Measurements from ENCODE around the gene KCTD17. TPM values are rescaled to one million over a fixed set of nuclear protein-coding genes. Genes with fewer than 3 reads are reported as not detected.

The KCTD17 gene
- total RNA-seq, 1 donor from 2014 or later, result 53.7 TPM

DNA sequence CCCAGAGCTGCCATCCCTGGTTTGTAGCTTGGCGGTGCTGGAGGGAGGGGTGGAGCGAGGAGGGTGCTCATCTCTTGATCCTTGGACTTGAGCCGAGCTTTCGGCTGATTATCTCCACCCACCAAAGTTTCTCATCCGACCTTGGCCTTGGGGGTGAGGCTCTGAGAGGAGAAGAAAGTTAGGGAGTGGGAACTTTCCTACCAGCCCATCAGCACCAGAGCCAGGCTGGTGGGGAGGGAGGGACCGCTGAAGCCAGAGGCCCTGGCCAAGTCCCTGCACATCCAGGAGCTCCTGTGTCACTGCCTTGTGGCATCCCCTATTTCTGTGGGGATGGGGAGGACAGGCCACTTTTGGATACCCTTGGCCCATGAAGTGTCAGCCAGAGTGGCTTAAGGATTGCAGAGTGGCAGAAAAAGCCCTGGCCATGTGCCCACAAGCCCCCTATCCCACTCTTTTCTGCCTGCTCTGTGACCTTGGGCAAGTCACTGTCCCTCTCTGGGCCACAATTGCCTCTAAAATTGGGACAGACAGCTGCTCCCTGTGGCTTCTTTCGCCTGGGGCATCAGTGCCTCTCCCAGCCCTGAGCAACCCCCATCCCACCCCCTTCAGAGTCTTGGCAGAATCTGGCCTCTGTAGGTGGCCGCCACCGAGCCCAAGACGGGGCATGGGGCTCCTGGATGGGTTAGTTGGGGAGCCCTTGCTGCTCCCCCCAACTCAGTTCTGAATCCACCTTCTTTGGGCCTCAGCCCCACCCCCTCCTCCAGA, 10.3 kb downstream of the KCTD17 start:
- Mint-ChIP-seq H3K4me3 (no peak overlapping the region), H3K36me3 (no peaks in the 10 kb centered on the region), H3K27me3 (no peaks in the 10 kb centered on the region), H3K27ac (no peak overlapping the region), H3K4me1 (ENCODE audit: unreplicated experiment) (no peaks in the 10 kb centered on the region), H3K9me3 (no peaks in the 10 kb centered on the region)
- no peak for DNase-seq (ENCODE audit: extremely low spot score, unreplicated experiment)
- TF ChIP-seq, protein P1, sequence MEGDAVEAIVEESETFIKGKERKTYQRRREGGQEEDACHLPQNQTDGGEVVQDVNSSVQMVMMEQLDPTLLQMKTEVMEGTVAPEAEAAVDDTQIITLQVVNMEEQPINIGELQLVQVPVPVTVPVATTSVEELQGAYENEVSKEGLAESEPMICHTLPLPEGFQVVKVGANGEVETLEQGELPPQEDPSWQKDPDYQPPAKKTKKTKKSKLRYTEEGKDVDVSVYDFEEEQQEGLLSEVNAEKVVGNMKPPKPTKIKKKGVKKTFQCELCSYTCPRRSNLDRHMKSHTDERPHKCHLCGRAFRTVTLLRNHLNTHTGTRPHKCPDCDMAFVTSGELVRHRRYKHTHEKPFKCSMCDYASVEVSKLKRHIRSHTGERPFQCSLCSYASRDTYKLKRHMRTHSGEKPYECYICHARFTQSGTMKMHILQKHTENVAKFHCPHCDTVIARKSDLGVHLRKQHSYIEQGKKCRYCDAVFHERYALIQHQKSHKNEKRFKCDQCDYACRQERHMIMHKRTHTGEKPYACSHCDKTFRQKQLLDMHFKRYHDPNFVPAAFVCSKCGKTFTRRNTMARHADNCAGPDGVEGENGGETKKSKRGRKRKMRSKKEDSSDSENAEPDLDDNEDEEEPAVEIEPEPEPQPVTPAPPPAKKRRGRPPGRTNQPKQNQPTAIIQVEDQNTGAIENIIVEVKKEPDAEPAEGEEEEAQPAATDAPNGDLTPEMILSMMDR (conservative IDR thresholded peaks at IDR 0.05), result no peak

DNA sequence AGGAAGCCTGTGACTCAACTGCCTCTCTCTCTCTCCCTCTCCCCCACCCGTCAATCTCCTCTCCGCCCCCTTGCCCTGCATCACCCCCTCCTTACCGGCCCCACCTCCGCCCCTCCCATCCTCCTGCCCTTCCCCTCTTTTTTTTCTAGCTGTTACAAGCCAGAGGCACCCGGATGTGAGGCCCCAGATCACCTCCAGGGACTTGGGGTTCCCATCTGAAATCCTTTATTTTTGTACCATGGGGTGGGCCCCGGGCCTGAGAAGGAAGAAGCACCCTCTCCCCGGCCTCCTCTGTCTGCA, 10.8 kb downstream of the KCTD17 start:
- no peaks in the 10 kb centered on the region for H3K9me3 Mint-ChIP-seq
- H3K27ac Mint-ChIP-seq, result no peak overlapping the region
- no peak for DNase-seq (ENCODE audit: extremely low spot score, unreplicated experiment)
- TF ChIP-seq, protein P1 (conservative IDR thresholded peaks at IDR 0.05), result no peak
- H3K27me3 Mint-ChIP-seq, result no peaks in the 10 kb centered on the region
- H3K4me3 Mint-ChIP-seq, result no peak overlapping the region
- no peaks in the 10 kb centered on the region for H3K4me1 Mint-ChIP-seq (ENCODE audit: unreplicated experiment)
- no peaks in the 10 kb centered on the region for H3K36me3 Mint-ChIP-seq

DNA sequence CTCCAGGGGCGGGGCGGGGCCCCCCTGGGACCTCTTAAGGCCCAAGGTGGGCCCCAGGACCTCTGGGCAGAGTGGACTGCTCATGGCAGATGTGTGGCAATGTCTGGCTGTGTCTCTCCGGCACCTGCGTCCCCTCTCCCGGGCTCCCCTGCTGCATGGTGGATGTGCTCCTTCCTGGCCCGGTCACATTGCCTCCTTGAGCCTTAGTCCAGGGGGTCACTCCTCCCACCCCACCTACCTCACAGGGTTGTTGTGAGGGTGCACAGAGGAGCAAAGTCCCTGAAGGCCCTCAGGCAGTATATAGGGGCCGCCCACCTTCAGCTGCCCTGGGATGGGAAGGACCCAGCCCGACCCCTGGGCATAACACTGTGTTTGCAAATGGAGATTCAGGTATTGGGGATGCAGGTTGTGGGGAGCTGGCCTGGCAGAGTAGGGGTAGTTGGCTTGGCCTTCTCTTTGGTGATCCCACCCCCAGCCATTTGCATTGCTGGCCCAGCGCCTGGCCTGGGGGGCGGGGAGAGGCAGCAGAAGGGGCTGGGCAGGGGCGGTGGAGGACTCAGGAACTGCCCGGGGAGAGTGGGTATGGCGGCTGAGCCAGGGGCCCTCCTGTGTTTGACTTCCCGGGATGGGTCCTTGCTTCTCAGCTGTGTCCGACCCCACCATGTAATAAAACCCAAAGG, 11.3 kb downstream of the KCTD17 start:
- Mint-ChIP-seq H3K4me3 (no peak overlapping the region), H3K27ac (no peak overlapping the region), H3K36me3 (no peaks in the 10 kb centered on the region), H3K9me3 (no peaks in the 10 kb centered on the region), H3K27me3 (peaks cover 5% of the 10 kb centered on the region), H3K4me1 (ENCODE audit: unreplicated experiment) (no peaks in the 10 kb centered on the region)
- DNase-seq (ENCODE audit: extremely low spot score, unreplicated experiment), result no peak
- TF ChIP-seq, protein P1 (conservative IDR thresholded peaks at IDR 0.05), result no peak

DNA sequence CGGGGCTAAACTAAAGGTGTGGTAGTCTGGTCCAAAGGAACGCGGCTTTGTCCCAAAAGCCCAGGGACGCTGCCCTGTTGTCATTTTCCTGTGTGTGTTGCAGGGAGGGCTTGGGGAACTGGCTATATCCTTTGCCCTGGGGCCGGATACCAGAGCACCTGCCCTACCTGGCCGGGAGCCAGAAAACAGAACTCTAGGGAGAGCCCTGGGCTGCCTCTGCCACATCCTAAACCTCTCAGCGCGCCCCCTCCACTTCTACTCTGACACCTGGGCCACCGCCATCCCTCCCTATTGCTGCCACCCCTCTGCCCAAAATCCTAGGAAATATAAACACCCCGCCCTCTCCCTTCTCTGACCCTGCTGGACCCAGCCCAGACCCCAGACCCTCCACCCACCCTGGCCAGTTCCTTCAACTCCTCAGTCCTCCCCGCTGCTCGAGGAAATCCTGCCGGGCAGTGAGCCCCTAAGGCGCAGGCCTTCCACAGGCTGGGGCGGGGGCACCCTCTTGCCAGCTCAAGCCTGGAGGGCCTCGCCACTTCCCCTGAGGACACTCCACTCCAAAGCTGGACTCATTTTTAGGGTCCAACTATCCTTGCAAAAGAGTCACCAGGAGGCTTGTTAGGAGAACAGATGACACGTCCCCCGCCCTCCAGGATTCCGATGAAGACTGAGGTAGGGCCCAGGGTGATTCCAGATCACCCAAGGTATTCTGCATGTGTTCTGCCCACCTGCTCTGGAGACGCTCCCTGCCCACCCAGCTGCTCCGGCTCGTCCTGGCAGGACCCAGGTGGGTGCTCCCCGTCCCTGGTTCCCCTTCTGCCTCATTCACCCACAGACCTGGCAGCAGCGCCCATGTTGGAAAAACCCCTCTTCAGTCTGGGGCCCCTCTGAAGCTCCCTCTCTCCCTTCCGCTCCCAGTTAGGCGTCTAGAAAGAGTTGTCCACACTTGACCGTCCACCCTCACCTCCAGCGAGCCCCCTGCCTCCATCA, 12.2 kb downstream of the KCTD17 start:
- H3K9me3 Mint-ChIP-seq, result no peaks in the 10 kb centered on the region
- peaks cover 14% of the 10 kb centered on the region for H3K27me3 Mint-ChIP-seq
- H3K36me3 Mint-ChIP-seq, result no peaks in the 10 kb centered on the region
- no peak overlapping the region for H3K4me3 Mint-ChIP-seq
- TF ChIP-seq, protein P1 (conservative IDR thresholded peaks at IDR 0.05), result no peak
- H3K4me1 Mint-ChIP-seq (ENCODE audit: unreplicated experiment), result no peaks in the 10 kb centered on the region
- DNase-seq (ENCODE audit: extremely low spot score, unreplicated experiment), result no peak
- no peak overlapping the region for H3K27ac Mint-ChIP-seq

DNA sequence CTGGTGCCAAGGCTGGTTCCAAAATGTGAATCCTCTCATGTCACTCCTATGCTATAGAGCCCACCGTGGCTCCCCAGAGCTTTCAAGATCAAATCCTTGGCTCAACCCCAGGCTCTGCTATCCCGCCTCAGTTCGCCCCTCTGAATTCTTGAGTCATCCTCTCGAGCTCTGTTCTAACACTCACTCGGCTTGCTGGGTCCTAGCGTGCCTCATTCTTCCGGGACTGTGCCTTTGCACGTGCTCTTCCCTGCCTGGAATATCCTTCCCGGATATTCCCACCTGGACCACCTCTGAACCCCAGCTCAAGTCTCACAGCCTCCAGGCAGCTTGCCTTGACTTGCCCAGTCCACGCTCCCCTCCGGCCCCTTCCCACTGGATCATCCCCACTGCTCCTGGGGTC, 13.0 kb downstream of the KCTD17 start:
- no peaks in the 10 kb centered on the region for H3K9me3 Mint-ChIP-seq

More for the DNA sequence above, 13.0 kb downstream of the KCTD17 start:
- DNase-seq (ENCODE audit: extremely low spot score, unreplicated experiment), result no peak
- TF ChIP-seq, protein P1 (conservative IDR thresholded peaks at IDR 0.05), result no peak
- Mint-ChIP-seq H3K27ac (no peak overlapping the region), H3K36me3 (no peaks in the 10 kb centered on the region), H3K27me3 (peaks cover 19% of the 10 kb centered on the region), H3K4me3 (no peak overlapping the region), H3K4me1 (ENCODE audit: unreplicated experiment) (no peaks in the 10 kb centered on the region)
